KBM-7 (cell line): Measurements from ENCODE around the gene PRMT3.
"Not testable (repeated sequence)": the region's sequence is repeated elsewhere in the genome, so short reads cannot be mapped to it uniquely, and the experiment has no call there.

Source experiments
- DNase-seq: peaks from one replicate; pipeline ENCODE4 v3.0.0-alpha.2; 2015
- in situ Hi-C: fragments of 300-500 bp; cut with MboI; formaldehyde crosslinking; loops from 2 replicates; pipeline ENCODE4 v1.14.3; 2020; ENCODE audit warnings: low sequenced_read_pairs, low pct_unique_long_range_greater_than_20kb, mixed read lengths

PRMT3 gene

DNA sequence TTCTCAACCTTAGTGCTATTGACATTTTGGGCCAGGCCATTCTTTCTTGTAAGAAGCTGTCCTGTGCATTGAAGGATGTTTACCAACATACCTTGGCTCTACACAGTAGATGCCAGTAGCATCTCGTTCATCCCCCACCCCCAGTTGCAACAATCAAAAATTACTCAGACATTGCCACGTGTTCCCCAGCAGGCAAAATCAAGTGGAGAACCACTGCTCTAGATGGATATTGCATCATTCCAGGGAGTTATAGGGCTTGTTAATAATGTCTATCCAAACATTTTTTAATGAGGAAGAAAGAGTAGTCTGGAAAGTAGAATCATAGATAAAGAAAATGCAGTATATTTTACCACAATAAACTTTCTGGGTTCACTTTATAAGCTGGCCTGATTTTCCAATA lies 64.1 kb downstream of the PRMT3 start:
- in situ Hi-C loops: no loop called here
- no peak for DNase-seq

DNA sequence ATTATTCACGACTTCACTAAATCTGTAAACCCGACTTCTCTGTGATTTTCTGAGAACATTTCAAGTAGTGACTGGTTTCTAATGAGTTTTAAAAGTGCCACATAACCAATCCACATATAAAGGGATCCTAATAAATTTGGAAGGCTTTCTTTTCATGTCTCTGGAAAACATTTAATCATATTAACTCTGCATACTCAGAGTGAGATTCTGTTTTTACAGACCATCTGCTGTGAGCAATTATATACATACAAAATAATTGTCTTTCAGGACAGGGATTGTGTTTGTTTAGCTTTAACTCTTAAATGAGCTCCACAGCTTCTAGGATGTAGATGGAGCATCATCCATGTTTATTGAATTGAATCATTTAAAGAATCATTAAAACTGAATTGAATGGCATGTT lies 65.1 kb downstream of the PRMT3 start:
- DNase-seq: no peak
- in situ Hi-C loops: no loop called here

DNA sequence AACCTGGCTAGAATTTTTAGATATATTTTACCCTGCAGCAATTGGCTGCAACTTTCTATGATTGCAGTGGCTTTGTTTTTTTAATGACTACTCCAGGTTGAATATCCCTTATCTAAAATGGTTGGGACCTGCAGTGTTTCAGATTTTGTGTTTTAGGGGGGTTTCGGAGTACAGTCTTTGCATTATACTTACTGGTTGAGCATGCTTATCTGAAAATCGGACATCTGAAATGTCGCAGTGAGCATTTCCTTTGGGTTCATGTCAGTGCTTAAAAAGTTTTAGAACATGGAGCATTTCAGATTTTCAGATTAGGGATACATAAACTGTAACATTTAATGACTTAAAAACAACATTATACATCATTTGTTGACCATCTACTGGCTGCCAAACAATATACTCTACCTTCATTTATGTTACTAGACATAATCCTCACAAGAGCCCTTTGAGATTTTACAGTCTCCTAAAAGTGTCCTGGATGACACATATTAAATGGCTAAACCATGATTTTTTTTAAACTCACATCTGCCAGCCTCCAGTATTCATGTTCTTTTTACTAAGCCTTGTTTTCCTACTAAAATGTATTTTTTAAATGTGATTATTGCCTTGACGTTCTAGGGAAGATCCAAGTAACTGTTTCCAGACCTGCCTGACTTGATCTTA lies 66.3 kb downstream of the PRMT3 start:
- no peak for DNase-seq
- in situ Hi-C loops: no loop called here

DNA sequence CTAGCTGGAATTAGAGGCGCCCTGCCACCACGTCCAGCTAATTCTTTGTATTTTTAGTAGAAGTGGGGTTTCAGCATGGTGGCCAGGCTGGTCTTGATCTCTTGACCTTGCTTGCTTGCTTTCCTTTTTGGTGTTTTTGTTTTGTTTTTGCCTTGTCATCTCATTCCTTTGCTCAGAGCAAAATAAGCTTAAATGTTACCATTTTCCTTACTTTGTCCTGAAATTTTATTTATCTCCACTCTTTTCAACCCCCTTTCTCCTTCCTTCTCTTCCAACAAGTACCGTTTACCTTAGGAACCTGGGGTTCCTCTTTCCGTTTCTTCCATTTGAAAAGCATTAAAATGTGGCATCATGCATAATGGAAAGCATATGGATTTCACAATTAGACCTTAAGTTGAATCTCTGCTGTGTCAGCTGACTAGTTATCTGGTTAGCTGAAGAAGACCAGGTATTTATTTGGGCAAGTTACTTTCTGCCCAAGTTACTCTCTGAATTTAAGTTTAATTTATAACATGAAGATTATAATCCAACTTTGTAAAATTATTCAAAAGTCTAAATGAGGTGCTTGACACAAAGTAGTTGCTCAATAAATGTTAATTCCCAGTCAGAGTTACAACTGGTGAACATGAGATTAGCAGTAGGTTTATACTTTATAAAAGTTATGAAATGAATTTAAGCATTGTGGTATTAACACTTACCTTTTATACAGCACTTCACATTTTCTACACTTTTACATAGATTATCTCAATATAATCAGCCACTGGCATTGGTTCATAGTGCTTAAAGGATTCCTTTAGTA lies 69.7 kb downstream of the PRMT3 start:
- in situ Hi-C loops: no loop called here
- no peak for DNase-seq

DNA sequence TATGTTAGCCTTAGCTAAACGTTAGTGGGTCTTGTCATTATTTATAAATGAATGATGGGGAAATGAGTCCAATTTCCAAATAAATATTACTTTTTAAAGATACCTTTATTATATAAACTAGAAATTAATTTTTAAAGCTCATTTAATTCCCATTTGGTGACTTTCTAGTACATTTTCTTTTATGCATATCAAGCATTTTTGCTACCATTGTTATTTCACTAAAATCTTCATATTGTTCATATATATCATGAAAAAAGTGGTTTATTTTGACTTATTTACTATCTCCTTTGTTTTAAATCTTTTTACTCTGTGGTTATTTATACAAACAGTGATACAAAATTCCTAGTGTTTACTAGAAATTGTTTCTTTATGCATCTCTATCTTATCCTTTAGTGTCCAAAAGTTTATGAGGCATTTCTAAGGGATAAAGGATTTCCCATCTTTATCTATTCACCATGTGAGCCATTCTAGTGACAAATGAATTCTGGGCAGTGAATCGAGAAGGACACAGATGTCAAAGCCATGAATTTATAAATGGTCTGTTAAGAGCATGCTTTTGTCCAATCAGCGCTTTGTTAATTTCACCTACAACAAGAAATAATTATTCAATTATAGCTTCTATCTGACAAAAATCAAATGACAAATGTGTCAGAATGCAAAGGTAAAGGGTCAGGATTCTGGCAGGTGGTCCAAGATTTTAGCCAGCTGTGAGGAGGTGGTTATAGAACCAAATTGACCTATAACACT lies 70.6 kb downstream of the PRMT3 start:
- in situ Hi-C loops: no loop called here
- no peak for DNase-seq

DNA sequence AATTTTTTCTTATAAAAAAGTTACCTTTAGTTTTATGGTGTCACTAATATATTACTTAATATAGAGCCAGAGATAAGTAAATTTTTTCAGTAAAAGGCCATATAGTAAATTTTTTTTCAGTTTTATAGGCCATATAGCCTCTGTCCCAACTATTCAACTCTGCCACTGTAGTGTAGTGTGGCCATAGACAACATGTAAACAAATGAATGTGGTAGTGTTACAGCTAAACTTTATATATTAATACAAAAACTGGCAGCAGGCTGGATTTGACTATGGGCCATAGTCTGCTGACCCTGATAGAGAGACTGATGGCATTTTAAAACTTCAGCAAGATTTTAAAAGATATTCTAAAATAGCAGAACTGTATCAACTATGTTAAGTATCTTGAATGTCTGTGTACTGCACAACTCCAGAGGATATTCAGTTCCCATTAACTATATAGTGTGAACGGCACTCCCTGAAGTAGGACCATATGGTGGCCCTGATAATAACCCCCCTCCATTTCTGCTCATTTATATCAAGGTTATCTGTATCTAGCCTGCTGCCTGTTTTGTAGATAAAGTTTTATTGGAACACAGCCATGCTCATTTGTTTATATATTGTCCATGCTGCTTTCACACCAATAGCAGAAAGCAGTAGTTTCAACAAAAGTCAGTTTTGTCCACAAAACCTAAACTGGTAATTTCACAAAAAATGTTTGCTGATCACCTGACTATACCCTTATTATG lies 71.6 kb downstream of the PRMT3 start:
- in situ Hi-C loops: no loop called here
- DNase-seq: no peak

DNA sequence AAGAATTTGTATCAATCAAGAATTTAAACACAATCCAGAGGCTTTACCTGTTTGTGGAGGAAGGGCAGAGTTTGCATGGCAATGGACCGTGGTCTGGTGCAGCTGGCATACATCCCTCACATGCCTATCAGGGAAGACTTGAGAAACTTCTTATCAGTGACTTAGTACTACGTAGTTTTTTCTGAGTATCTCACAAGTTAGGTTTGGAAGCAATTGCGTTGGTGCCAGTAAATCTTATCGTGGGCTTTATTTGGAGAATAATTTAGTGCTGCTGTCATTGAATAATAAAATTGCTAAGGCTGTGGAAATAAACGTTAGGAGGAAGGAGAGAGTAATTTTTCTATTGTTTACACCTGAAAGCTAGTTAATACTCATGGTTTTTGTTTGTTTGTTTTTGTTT lies 72.3 kb downstream of the PRMT3 start:
- no peak for DNase-seq
- in situ Hi-C loops: no loop called here

DNA sequence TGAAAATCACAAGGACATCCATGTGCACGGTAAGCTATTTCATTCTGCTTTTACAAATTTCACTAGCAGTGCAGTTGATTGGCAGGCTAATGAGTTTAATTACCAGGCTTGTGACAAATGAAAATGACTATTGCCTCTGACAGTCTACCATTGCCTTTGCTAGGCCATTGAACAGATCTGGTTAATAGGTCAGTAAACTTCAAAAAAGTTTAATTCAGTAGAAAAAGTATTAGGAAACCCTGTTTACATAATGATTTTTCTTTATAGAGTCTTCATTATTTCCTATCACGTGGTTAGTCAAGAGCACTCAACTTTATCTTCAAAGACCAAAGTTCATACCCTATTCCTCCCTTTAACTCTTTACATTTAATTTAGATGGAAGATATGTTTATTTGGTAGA lies 77.0 kb downstream of the PRMT3 start:
- in situ Hi-C loops: no loop called here
- DNase-seq: no peak

DNA sequence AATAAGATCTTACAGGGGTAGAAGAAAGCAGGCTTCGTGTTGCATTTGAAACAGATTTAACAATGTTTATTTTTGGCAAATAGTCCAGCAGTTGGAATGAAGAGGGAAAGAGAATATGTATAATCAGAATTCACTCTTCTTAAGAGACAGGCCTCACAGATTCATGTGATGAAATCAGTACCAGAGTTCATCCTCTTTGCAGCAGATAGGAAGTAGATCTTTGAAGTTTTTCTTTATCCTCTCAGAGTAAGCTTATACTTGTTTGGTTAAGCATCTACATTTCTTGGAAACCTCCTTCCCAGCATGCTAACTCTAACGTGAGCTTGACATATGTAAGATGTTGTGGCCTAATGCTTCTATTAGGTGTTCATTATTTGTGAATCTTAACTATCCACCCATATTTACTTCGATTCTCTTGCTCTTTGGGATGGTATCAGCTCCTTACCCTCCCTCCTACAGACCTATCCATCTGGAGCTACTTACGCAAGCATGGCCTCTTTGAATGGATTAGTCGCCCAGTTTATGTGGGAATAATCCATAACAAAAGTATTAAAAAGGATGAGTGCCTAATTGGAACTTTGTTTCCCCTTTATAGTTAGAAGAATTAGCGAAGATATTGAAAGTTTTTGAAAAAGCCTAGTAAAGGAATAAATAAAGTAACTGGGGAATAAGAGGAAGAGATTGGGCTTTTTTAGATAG lies 80.1 kb downstream of the PRMT3 start:
- in situ Hi-C loops: no loop called here
- DNase-seq: no peak

DNA sequence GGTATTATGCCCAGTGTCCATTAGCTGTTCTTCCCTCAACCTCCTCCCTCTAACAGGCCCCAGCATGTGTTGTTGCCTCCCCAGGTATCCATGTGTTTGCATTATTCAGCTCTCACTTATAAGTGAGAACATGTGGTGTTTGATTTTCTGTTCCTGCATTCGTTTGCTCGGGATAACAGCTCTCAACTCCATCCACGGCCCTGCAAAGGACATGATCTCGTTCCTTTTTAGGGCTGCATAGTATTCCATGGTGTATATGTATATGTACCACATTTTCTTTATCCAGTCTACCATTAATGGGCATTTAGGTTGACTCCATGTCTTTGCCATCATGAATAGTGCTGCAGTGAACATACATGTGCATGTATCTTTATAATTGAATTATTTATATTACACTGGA lies 82.8 kb downstream of the PRMT3 start:
- in situ Hi-C loops: no loop called here
- no peak for DNase-seq

DNA sequence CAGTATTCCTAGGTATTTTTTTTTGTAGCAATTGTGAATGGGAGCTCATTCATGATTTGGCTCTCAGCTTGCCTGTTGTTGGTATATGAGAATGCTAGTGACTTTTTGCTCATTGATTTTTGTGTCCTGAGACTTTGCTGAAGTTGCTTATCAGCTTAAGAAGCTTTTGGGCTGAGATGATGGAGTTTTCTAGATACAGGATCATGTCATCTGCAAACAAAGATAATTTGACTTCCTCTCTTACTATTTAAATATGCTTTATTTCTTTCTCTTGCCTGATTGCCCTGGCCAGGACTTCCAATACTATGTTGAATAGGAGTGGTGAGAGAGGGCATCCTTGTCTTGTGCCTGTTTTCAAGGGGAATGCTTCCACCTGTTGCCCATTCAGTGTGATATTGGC lies 84.4 kb downstream of the PRMT3 start:
- DNase-seq, in situ Hi-C loops: not testable (repeated sequence)

DNA sequence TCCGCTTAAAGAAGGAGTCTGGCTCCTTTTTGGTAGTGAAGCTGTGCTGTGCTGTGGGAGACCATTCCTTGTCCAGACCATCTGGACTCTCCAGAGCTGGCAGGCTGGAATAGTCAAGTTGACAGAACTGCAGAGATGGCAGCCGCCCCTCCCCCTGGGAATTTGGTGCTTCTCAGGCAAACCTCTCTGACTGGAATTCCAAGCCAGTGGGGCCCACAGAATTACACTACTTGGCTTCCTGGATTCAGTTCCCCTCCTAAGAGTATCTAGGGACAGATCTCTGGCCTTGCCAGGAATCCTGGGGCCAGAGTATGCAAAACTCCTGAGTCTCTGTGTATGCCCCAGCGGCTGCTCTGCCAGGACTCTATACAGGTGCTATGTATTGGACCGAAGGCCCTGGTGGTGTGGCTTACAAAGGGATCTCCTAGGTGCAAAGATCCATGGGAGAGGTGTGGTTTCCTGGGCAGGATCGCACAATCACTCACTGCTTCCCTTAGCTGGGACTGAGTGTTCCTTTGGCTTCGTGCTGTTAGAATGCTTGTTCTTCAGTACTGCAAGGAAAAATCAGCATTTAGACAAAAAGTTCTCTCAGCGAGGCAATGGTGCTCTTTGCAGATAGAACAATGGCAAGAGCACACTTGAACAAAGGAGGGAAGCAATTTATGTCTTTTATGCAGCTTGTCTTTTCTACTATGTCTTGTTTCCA lies 86.8 kb downstream of the PRMT3 start:
- no peak for DNase-seq
- in situ Hi-C loops: no loop called here

DNA sequence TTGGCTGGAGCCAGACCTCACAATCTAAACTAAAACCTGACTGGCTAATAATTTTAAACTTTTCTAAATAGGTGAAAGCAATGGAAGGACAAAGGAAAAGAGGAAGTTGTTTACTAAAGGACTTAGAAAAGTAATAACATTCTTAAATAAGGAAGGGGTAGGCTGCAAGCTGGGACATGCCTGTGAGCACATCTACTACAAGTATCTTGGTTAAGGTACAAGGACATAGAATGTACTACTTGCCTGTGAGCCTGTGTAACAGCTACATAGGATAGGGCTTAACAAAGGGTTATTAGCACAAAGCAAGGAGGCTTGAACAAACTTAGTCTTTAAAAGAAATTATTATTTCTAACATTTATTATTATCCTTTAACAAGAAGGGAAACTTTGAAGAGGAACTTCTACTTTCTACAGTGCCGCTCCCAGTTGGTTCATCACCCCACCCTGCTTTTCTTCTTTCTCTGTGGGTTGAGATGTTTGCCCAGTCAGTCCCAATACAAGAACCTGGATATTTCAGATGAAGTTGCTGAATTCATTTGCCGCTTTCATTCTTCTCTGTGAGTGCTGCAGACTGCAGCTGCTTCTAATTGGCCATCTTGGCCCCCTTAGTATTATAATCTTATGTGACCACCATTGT lies 87.5 kb downstream of the PRMT3 start:
- peak; percentile 69 for DNase-seq
- in situ Hi-C loops: no loop called here

DNA sequence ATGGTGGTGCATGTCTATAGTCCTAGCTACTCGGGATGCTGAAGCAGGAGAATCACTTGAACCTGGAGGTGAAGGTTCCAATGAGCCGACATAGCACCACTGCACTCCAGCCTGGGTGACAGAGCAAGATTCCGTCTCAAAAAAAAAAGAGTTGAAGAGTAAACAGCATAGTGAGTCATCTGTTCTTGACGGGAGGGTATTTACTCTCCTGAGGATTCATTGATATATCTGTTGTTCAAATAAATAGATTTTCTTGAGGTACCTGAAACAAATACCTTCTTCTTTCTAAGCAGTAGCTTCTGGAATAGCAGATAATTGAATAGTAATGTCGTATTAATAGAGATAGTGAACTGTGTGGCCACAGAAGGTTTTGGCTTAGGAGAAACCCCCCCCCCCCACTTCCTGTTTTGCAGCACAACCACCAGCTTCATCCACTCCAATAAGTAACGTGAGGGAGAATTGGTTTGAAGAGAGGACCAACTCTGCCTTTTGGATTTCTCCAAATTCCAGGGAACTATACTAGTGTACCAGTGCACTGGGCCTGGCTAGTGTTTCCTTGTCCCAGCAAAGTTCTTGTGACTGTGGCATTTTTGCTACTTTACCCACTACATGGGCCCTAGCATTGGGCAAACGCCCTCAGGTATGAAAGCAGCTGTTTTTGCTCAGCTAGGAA lies 90.0 kb downstream of the PRMT3 start:
- DNase-seq: peak; percentile 31
- in situ Hi-C loops: no loop called here

DNA sequence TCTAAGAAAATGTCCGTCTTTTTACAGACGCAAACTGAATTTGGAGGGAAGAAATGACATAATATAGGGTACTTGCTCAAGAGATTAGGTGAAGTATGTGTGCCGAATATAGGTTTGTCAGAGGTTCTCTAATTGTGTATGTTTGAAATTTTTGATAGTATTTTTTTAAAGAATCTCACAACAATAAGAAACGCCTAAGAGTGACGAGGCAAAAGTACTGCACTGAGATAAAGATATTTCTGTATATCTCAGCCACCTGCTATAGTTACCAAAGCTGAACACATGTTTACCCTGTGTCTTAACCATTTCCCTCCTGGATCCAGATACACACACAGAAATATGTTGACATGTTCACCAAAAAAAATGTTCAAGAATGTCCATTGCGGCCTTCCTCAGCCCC lies 92.0 kb downstream of the PRMT3 start:
- DNase-seq: no peak
- in situ Hi-C loops: no loop called here

DNA sequence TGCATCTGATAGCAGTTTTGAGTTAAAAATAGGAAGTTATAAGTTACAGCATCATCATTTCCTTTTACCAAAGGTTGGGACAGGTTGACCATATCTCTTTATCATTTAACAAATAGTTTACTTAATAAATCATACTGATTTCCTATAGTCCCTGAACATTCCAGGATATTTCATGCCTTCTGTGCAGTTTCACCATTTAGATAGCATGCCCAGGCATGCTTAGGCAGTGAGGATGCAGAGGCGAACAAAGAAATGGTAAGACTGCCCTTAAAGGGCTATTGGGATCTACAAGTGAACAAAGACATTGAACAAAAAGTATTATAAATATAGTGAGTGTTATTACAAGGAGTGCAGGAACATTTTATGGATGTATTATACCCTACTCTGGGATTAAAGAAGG lies 96.4 kb downstream of the PRMT3 start:
- DNase-seq: no peak
- in situ Hi-C loops: no loop called here

DNA sequence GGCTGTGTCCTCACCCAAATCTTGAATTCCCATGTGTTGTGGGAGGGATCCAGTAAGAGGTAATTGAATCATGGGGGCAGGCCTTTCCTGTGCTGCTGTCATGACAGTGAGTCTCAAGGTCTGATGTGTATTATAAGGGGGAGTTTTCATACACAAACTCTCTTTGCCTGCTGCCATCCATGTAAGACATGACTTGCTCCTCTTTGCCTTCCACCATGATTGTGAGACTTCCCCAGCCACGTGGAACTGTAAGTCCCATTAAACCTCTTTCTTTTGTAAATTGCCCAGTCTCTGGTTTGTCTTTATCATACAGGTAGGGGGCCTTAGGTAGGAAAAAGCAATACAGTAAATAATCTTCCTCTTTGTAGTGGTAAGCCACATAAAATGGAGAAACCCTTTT lies 96.9 kb downstream of the PRMT3 start:
- DNase-seq, in situ Hi-C loops: not testable (repeated sequence)

DNA sequence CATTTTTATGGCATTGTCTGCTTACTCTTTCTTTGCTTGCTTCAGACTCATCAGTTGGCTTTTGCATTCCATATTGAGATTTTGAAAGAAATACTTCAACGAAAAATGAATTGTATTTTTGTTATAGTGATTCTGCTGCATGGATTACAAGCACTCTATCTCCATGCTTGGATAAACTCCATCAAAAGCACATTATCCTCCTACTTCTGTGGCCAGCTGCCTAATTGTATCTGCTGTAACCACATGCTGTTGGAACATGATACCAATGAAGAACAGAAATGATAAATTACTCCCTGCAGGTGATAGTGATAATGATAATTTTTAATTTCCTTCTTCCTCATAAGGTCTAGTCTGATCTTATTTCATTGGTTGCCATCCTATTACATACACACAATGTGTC lies 100.8 kb downstream of the PRMT3 start:
- DNase-seq: no peak
- in situ Hi-C loops: no loop called here
